Measurements from ENCODE around the gene EML5. TPM values are rescaled to one million over a fixed set of nuclear protein-coding genes. Genes with fewer than 3 reads are reported as not detected.

Gene EML5
- total RNA-seq, 1 experiment from 2014 or later, result 0.52 TPM

DNA sequence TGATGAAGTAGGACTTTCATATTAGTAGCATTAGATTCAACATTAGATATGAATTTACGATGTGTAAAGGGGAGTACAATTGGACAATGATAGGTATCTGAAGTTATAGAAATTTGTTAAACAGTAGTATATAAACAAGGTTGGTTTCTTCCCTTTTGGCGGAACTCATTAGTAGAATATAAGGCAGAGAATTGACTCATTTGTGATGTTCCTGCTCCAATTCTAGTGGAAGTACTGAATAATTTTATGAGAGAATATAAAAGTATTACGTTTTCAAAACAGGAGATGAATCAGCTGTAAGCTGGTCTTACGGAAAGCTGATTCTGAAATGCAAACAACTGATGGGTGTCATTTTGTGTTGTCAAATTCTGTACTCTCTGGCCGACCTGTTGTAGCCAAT, 216.5 kb downstream of the EML5 start:
- CTCF ChIA-PET, result interaction anchor here (1.0 kb wide), 1 partner anchor 387 kb away, joined by 3 read pairs; no protein-coding TSS in a partner anchor
- no peak overlapping the region for H3K4me3 Mint-ChIP-seq (ENCODE audit: low read depth, unreplicated experiment)
- intact Hi-C loops (cut with micrococcal nuclease; ENCODE audit: unreplicated experiment), result no loop called here
- TF ChIP-seq, protein P1, sequence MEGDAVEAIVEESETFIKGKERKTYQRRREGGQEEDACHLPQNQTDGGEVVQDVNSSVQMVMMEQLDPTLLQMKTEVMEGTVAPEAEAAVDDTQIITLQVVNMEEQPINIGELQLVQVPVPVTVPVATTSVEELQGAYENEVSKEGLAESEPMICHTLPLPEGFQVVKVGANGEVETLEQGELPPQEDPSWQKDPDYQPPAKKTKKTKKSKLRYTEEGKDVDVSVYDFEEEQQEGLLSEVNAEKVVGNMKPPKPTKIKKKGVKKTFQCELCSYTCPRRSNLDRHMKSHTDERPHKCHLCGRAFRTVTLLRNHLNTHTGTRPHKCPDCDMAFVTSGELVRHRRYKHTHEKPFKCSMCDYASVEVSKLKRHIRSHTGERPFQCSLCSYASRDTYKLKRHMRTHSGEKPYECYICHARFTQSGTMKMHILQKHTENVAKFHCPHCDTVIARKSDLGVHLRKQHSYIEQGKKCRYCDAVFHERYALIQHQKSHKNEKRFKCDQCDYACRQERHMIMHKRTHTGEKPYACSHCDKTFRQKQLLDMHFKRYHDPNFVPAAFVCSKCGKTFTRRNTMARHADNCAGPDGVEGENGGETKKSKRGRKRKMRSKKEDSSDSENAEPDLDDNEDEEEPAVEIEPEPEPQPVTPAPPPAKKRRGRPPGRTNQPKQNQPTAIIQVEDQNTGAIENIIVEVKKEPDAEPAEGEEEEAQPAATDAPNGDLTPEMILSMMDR (IDR thresholded peaks at IDR 0.05; ENCODE audit: unreplicated experiment), result no peak
- no peaks in the 10 kb centered on the region for H3K27me3 Mint-ChIP-seq (ENCODE audit: unreplicated experiment)
- peaks cover 57% of the 10 kb centered on the region for H3K36me3 Mint-ChIP-seq (ENCODE audit: insufficient read depth, unreplicated experiment)
- DNase-seq, result no peak
- no peaks in the 10 kb centered on the region for H3K4me1 Mint-ChIP-seq (ENCODE audit: low read depth, unreplicated experiment)
- no peaks in the 10 kb centered on the region for H3K9me3 Mint-ChIP-seq (ENCODE audit: low read depth, unreplicated experiment)
- no TSS peak for BruUV-seq (replicated peaks)
- H3K27ac Mint-ChIP-seq (ENCODE audit: unreplicated experiment), result no peak overlapping the region

GRCh38 chr14:88572117-88572516, 220.6 kb downstream of the EML5 start:
- no TSS peak for BruUV-seq (replicated peaks)
- DNase-seq, result no peak
- TF ChIP-seq, protein P1 (IDR thresholded peaks at IDR 0.05; ENCODE audit: unreplicated experiment), result no peak
- H3K27me3 Mint-ChIP-seq (ENCODE audit: unreplicated experiment), result no peaks in the 10 kb centered on the region
- intact Hi-C loops (cut with micrococcal nuclease; ENCODE audit: unreplicated experiment), result no loop called here
- peaks cover 42% of the 10 kb centered on the region for H3K36me3 Mint-ChIP-seq (ENCODE audit: insufficient read depth, unreplicated experiment)
- no peaks in the 10 kb centered on the region for H3K9me3 Mint-ChIP-seq (ENCODE audit: low read depth, unreplicated experiment)
- no peak overlapping the region for H3K27ac Mint-ChIP-seq (ENCODE audit: unreplicated experiment)
- no peaks in the 10 kb centered on the region for H3K4me1 Mint-ChIP-seq (ENCODE audit: low read depth, unreplicated experiment)
- CTCF ChIA-PET, result no interaction called here
- H3K4me3 Mint-ChIP-seq (ENCODE audit: low read depth, unreplicated experiment), result no peak overlapping the region

GRCh38 chr14:88568196-88568595, 224.6 kb downstream of the EML5 start:
- intact Hi-C loops (cut with micrococcal nuclease; ENCODE audit: unreplicated experiment), result no loop called here
- Mint-ChIP-seq H3K27me3 (ENCODE audit: unreplicated experiment) (no peaks in the 10 kb centered on the region), H3K36me3 (ENCODE audit: insufficient read depth, unreplicated experiment) (peaks cover 43% of the 10 kb centered on the region), H3K4me3 (ENCODE audit: low read depth, unreplicated experiment) (no peak overlapping the region), H3K9me3 (ENCODE audit: low read depth, unreplicated experiment) (no peaks in the 10 kb centered on the region), H3K27ac (ENCODE audit: unreplicated experiment) (no peak overlapping the region), H3K4me1 (ENCODE audit: low read depth, unreplicated experiment) (no peaks in the 10 kb centered on the region)
- BruUV-seq (replicated peaks), result no TSS peak
- TF ChIP-seq, protein P1 (IDR thresholded peaks at IDR 0.05; ENCODE audit: unreplicated experiment), result no peak
- CTCF ChIA-PET, result no interaction called here
- no peak for DNase-seq

- Mint-ChIP-seq H3K4me1 (ENCODE audit: low read depth, unreplicated experiment) (peaks cover 9% of the 10 kb centered on the region), H3K9me3 (ENCODE audit: low read depth, unreplicated experiment) (no peaks in the 10 kb centered on the region), H3K36me3 (ENCODE audit: insufficient read depth, unreplicated experiment) (peaks cover 36% of the 10 kb centered on the region), H3K27me3 (ENCODE audit: unreplicated experiment) (no peaks in the 10 kb centered on the region), H3K4me3 (ENCODE audit: low read depth, unreplicated experiment) (no peak overlapping the region), H3K27ac (ENCODE audit: unreplicated experiment) (no peak overlapping the region)
- CTCF ChIA-PET, result no interaction called here
- DNase-seq, result no peak
- intact Hi-C loops (cut with micrococcal nuclease; ENCODE audit: unreplicated experiment), result no loop called here
- BruUV-seq (replicated peaks), result no TSS peak
- TF ChIP-seq, protein P1 (IDR thresholded peaks at IDR 0.05; ENCODE audit: unreplicated experiment), result no peak
These were observed 227.3 kb downstream of the EML5 start for GRCh38 chr14:88565427-88565826.

Data from Calu3 (cell line).